ENCODE results near the gene CCDC141.

Gene CCDC141

DNA sequence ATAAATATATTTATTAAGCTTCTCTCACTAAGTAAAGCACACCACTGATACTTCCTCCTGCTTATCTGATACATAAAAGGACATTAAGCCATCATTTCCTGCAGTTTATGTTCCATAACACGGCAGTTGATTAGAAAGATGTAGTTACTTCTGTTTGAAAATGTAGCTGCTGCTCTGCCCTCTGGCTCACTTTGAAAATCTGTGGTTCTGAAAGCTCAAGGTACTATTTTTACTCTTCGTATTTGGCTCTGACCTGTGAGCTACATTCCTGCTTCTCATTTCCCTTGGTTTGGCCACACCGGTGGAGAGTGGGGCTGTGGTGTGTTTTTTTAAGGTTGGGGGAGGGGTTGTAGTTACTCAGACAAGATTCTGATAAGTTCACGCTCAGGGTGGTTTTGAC, 229.9 kb downstream of the CCDC141 start:
- DNase-seq = peak; percentile 17

GRCh38 chr2:178819147-178819875, 230.6 kb downstream of the CCDC141 start:
- DNase-seq = no peak

DNA sequence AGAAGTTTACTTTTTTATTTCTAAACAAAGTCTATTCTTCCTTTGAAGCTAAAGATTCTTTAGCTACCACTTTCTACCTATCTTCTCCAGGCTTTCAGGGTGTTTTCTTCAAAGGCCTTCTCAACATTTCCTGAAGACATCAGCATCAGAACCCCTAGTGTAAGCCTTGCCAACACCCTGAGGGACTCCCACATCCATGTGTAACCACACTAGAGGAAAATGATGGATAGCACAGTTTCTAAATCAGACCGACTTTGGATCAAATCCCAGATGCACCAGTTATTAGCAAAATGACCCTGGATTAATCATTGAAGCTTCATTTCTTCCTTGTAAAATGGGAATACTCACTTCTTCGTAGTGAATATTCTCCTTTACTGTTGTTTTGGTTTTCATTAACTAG, 238.0 kb downstream of the CCDC141 start:
- no peak for DNase-seq

DNA sequence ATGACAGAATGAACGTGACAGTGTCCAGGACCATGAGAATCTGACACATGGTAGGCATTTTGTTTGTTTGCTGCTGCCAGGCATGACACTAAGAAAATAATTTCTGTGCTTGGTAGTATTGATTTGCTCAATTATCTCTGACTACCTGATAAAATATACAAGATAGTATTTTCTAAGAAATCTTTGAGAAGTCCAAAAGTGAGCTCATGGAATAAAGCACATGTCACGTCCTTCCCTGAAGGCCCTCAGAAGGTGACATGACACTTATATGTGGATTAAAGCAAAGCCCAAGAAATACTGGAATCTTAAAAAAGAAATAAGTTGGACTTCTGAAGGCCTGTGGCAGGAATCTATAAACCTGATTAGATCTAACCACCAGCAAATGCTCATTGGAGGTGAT, 238.9 kb downstream of the CCDC141 start:
- no peak for DNase-seq

DNA sequence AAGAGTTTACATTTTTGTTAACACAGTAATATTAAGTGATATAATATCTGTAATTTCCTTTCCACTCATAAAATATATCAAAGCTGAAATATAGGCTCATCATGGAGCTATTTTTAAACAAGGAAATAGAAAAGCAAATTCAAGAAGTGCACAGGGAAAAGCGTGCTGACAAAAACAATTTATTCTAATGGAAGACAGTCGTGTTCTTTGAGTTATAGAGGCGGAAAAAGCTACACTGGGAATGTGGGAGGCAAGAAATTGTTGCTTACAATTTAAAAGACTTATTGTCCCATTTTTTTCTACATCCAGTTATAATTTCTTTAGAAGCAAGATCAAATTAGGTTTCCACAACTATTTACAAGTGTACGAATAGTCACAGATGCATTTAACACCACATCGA, 239.5 kb downstream of the CCDC141 start:
- DNase-seq = no peak

GRCh38 chr2:178807227-178808008, 242.5 kb downstream of the CCDC141 start, which contains the start of gene TTN:
TSS of gene TTN (minus strand) at chr2:178807423. CDS start at chr2:178804642, 2,781 bp downstream.
- no peak for DNase-seq

DNA sequence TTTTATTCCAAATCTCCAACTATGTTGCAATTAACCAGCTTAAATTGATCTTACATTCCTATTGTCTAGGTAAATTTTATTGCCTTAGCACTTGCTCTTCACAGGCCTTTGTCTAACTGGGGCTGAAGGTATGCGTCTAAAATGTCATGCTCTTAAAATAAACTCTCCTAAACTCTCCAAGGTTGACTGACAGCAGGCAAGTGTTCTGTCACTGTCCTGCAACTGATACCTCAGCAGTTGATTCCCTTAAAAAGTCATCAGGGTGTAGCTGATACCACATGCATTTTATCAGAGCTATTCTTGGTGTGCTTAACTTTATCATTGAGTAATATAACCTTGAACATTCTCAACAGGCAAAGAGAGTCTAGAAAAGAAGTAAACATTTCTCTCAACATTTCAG, 243.4 kb downstream of the CCDC141 start:
- DNase-seq = no peak

GRCh38 chr2:178805457-178805856, 244.5 kb downstream of the CCDC141 start:
- no peak for DNase-seq

GRCh38 chr2:178804791-178805190, 245.1 kb downstream of the CCDC141 start:
- no peak for DNase-seq

DNA sequence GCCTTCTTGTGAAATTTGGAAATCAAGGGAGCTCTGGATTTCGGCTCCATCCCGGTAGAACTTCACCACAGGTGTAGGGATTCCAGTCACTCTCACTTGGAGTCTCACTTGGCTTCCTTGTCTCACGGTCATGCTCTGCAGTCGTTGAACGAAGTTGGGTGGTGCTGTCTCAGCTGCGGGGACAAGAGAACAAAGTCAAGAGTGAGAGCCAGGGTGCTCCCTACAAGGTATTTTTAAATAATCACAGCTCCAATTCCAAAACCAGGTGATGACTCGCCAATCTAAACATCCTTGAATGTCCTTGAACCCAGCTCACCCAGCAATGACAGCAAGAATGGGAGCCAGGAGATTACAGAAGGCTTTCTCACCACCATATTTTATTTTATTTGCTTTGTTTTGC, 249.4 kb downstream of the CCDC141 start:
- no peak for DNase-seq

DNA sequence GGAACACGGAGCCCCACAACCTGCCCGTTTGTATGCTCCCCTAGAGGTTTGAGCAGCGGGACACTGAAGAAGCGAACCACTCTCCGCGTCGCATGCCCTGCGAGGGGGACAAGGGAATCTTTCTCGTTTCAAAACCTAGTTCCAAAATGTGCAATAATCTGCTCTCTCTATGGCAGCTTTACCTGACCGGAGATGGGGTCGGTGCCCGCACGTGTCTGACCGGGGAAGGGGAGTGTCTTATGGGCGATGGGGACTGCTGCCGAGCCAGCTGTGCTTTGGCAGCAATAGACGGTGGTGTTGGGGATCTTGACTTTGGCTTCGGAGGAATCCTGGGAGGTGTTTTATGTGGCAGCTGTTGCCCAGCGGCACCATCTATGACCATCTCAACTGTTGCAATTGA, 250.6 kb downstream of the CCDC141 start:
- DNase-seq = no peak

DNA sequence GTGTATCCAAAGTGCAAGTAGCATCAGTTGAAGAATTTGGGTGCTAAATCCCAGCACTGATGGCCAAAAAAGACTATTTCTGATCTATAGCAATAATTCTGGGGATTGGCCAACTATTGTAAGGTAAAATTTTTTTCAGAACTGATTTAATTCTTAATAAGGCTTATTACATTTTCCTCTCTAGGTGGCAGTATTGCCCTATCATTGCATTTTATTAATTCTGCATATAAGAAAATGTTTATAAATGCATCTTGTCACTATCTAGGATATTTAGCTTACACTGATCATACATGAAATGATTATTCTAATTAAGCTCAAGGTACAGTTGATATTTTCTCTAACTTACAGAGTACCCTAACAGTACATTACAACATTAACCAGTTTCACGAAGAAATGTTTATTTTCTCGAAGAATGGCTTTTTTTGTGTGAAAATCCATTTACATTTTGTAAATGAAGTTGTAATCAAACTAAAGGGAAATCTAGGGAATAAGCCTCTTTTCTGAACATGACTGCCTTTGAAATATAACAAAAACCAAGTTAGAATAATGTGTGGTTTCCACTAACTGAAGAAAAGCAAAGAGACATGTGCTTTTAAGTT, 253.8 kb downstream of the CCDC141 start:
- DNase-seq = peak; percentile 33

GRCh38 chr2:178787934-178788333, 262.0 kb downstream of the CCDC141 start:
- no peak for DNase-seq

- DNase-seq = no peak
These were observed 262.8 kb downstream of the CCDC141 start for GRCh38 chr2:178787155-178787554.

DNA sequence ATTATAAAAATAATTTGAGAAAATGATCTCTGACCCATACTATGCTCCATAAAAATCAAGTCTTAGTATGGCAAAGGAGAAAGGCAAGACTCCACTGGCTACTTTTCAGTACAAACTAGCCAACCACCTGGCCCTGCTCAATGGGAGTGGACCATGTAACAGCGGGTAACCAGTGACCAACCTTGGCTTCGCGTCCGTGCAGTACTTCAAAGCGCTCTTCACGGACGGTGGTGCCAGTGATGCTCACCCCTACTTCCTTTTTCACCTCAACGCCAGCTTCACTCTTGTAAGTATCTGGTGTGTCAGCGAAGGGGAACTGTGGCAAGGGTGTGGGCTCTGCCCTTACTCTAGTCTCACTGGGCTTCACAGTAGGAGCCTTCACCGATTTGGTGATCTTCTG, 266.0 kb downstream of the CCDC141 start:
- no peak for DNase-seq

- DNase-seq = no peak
These were observed 267.7 kb downstream of the CCDC141 start for GRCh38 chr2:178782236-178782635.

Measured in CD4-positive, alpha-beta T cell treated with Interleukin-10 for 1 hour (primary cell).